HEK293 (cell line): Measurements from ENCODE around the gene NPVF.
A peak's percentile ranks its signal among the peaks of the same experiment; 100 is the strongest.

ENCODE experiments used
- CTCF ChIA-PET: fragments of 350-600 bp; formaldehyde crosslinking; extraction: SDS; loops from one replicate; lab custom pipeline; 2021; ENCODE audit warnings: antibody characterized with exemption; lab: Yijun Ruan, JAX
- POLR2A ChIA-PET: fragments of 300-600 bp; formaldehyde crosslinking; extraction: SDS; loops from one replicate; lab custom pipeline; 2020; ENCODE audit warnings: antibody characterized with exemption, inconsistent platforms; lab: Yijun Ruan, JAX
- H3K27ac ChIP-seq: fragments of 200-500 bp; sonication (Bioruptor generic); 2 replicates; pipeline ENCODE4 v1.5.1; 2014; ENCODE audit warnings: low read depth, low read length, control low read depth, inconsistent platforms; ENCODE audit errors: extremely low read depth
- H3K36me3 ChIP-seq, 2 experiments: fragments of 200-500 bp in 1 of 2; sonication (Bioruptor generic) in 1 of 2; 1 replicate in 1 of 2; 2 replicates in 1 of 2; pipeline ENCODE4 v1.5.1; 2014 to 2017; ENCODE audit warnings: inconsistent platforms in 2 of 2, low read length in 2 of 2; ENCODE audit not compliant: control insufficient read depth in 2 of 2, insufficient read depth in 1 of 2
- H3K4me1 ChIP-seq: fragments of 200-500 bp; sonication (Bioruptor generic); 2 replicates; pipeline ENCODE4 v1.5.1; 2014; ENCODE audit warnings: mild to moderate bottlenecking, low read length, inconsistent platforms; ENCODE audit not compliant: control insufficient read depth, insufficient read depth
- H3K4me3 ChIP-seq: 2 replicates; pipeline ENCODE4 v1.5.1; 2011; ENCODE audit warnings: low read depth, mild to moderate bottlenecking, control low read depth, low read length, moderate library complexity
- H3K9me3 ChIP-seq: fragments of 200-500 bp; sonication (Bioruptor generic); 2 replicates; pipeline ENCODE4 v1.5.1; 2014; ENCODE audit warnings: low read depth, low read length, inconsistent platforms; ENCODE audit not compliant: control insufficient read depth, insufficient read depth
- KLF1 ChIP-seq: fragments of 450-650 bp; formaldehyde crosslinking; IDR thresholded peaks from 2 replicates; pipeline ENCODE4 v1.5.1; 2016; ENCODE audit warnings: missing biosample characterization, missing genetic modification characterization
- TCF7L2 ChIP-seq: IDR thresholded peaks from 2 replicates; pipeline ENCODE4 v1.6.1; 2011; ENCODE audit warnings: low read depth, mild to moderate bottlenecking, inconsistent platforms, low read length, moderate library complexity, borderline replicate concordance
- ZFP41 ChIP-seq: fragments of 450-650 bp; formaldehyde crosslinking; IDR thresholded peaks from 2 replicates; pipeline ENCODE4 v1.5.1; 2016; ENCODE audit warnings: missing biosample characterization, missing genetic modification characterization, borderline replicate concordance
- TF ChIP-seq, protein P1 (sequence below): fragments of 450-650 bp; formaldehyde crosslinking; IDR thresholded peaks from 2 replicates; pipeline ENCODE4 v1.5.1; 2016; ENCODE audit warnings: missing biosample characterization, missing genetic modification characterization

The NPVF gene

DNA sequence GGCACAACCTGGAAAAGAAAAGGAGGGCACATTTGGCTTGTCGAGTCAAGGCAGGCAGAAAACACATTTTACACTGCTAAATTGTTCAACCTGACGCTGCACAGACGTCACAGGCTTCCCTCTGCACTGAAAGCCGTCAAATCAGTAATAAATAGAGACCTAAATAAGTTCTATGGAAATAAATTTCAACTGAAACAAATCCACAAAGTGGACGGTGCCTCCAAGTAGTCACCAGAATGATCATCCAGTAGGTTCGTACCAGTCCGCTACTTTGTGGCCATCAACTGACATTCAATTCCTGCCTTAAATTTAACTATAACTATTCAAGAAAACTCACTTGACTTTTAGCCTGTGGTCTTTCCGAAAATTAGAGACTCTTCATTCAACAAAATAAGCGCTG is 49.0 kb downstream of the NPVF start:
- Histone ChIP-seq H3K9me3 (no peaks in the 10 kb centered on the region), H3K36me3 (peaks cover 4 to 5% of the 10 kb centered on the region in 2 experiments; a peak in 2 of 3 replicates), H3K4me1 (0 out of 2 replicates have a peak, but pooled peaks cover 3% of the 10 kb centered on the region), H3K27ac (no peak overlapping the region), H3K4me3 (peak overlapping the region; percentile 80)
- ChIA-PET POLR2A (interaction anchor here (0.6 to 2.1 kb wide), 2 partner anchors 14 to 54 kb away, joined by 5 to 34 read pairs; partner anchors contain the start of gene CYCS), CTCF (interaction anchor here (0.7 to 1.6 kb wide), 7 partner anchors 8 to 215 kb away, joined by 3 to 8 read pairs (median 4); no protein-coding TSS in a partner anchor)
- TF ChIP-seq ZFP41 (tag by site-specific recombination) (no peak), KLF1 (tag by site-specific recombination) (no peak), TCF7L2 (no peak)
- TF ChIP-seq, protein P1, sequence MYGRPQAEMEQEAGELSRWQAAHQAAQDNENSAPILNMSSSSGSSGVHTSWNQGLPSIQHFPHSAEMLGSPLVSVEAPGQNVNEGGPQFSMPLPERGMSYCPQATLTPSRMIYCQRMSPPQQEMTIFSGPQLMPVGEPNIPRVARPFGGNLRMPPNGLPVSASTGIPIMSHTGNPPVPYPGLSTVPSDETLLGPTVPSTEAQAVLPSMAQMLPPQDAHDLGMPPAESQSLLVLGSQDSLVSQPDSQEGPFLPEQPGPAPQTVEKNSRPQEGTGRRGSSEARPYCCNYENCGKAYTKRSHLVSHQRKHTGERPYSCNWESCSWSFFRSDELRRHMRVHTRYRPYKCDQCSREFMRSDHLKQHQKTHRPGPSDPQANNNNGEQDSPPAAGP (tag by site-specific recombination), result no peak
